K562 (cell line): ENCODE measurements around the gene CYB5R4. TPM values are rescaled to one million over a fixed set of nuclear protein-coding genes. Genes with fewer than 3 reads are reported as not detected.

Source experiments
- CHCHD3 ChIP-seq: fragments of 250-450 bp; sonication (Bioruptor Pico); IDR thresholded peaks from 2 replicates; pipeline ENCODE4 v2.1.2; 2022; ENCODE audit warnings: mild to moderate bottlenecking
- E2F3 ChIP-seq: fragments of 250-450 bp; sonication (Bioruptor Pico); IDR thresholded peaks from 2 replicates; pipeline ENCODE4 v1.4.0; 2020; ENCODE audit warnings: mild to moderate bottlenecking
- ELF2 ChIP-seq: fragments of 250-450 bp; sonication (Bioruptor Pico); IDR thresholded peaks from 2 replicates; pipeline ENCODE4 v1.5.0; 2021; ENCODE audit warnings: mild to moderate bottlenecking
- ERF ChIP-seq: fragments of 450-650 bp; formaldehyde crosslinking; IDR thresholded peaks from 2 replicates; pipeline ENCODE4 v1.4.0; 2020; ENCODE audit warnings: mild to moderate bottlenecking, mixed read lengths
- GTF3C2 ChIP-seq: IDR thresholded peaks from 3 replicates; pipeline ENCODE4 v1.6.1; 2011; ENCODE audit warnings: borderline replicate concordance, mild to moderate bottlenecking, moderate library complexity; ENCODE audit not compliant: insufficient read length; ENCODE audit errors: extremely low read depth
- HNRNPL ChIP-seq: fragments of 200-400 bp; formaldehyde crosslinking; IDR thresholded peaks from 2 replicates; pipeline ENCODE4 v1.6.1; 2017; ENCODE audit warnings: low read depth, mild to moderate bottlenecking, low read length
- RBM22 ChIP-seq: fragments of 200-400 bp; formaldehyde crosslinking; IDR thresholded peaks from 2 replicates; pipeline ENCODE4 v1.6.1; 2018; ENCODE audit warnings: low read length, low read depth; ENCODE audit not compliant: poor library complexity, severe bottlenecking
- RFX1 ChIP-seq: fragments of 450-650 bp; IDR thresholded peaks from 2 replicates; pipeline ENCODE4 v1.6.1; 2016; ENCODE audit warnings: mild to moderate bottlenecking, moderate library complexity
- RHOXF2B ChIP-seq: fragments of 250-450 bp; sonication (Bioruptor Pico); conservative IDR thresholded peaks from 2 replicates; pipeline ENCODE4 v1.5.1; 2021
- RNF2 ChIP-seq: sonication (generic); IDR thresholded peaks from 2 replicates; pipeline ENCODE4 v1.6.1; 2016
- TCF3 ChIP-seq: sonication (generic); formaldehyde crosslinking; IDR thresholded peaks from 2 replicates; pipeline ENCODE4 v1.4.0; 2020; ENCODE audit warnings: mild to moderate bottlenecking, missing genetic modification reagents
- THRA ChIP-seq: fragments of 450-650 bp; IDR thresholded peaks from 2 replicates; pipeline ENCODE4 v1.6.1; 2017; ENCODE audit warnings: mild to moderate bottlenecking, moderate library complexity
- TRIM28 ChIP-seq: fragments of 450-650 bp; IDR thresholded peaks from 2 replicates; pipeline ENCODE4 v1.6.1; 2017
- TSC22D4 ChIP-seq: fragments of 450-650 bp; IDR thresholded peaks from 2 replicates; pipeline ENCODE4 v1.6.1; 2016; ENCODE audit warnings: missing genetic modification characterization, missing biosample characterization, control low read depth
- ZBTB2 ChIP-seq: fragments of 450-650 bp; IDR thresholded peaks from 2 replicates; pipeline ENCODE4 v1.6.1; 2016; ENCODE audit warnings: antibody characterized with exemption
- ZNF239 ChIP-seq: fragments of 250-450 bp; sonication (Bioruptor Pico); IDR thresholded peaks from 2 replicates; pipeline ENCODE4 v1.4.0; 2020; ENCODE audit warnings: mild to moderate bottlenecking
- ZNF282 ChIP-seq: sonication (generic); formaldehyde crosslinking; IDR thresholded peaks from 2 replicates; pipeline ENCODE4 v1.8.1; 2023; ENCODE audit warnings: missing genetic modification reagents
- ZNF507 ChIP-seq: conservative IDR thresholded peaks from 2 replicates; pipeline ENCODE4 v1.6.1; 2017; ENCODE audit warnings: missing genetic modification characterization, missing compliant biosample characterization
- ZNF586 ChIP-seq: fragments of 450-650 bp; formaldehyde crosslinking; conservative IDR thresholded peaks from 2 replicates; pipeline ENCODE4 v1.4.0; 2020; ENCODE audit warnings: mild to moderate bottlenecking, moderate library complexity
- polyA plus RNA-seq, 8 experiments: library from polyadenylated mRNA; depleted of rRNA in 4 of 8; stranded (reverse) in 5 of 8; unstranded in 3 of 8; fragments of >200 nt; fragmentation: Nextera tagmentation in 2 of 8; fragmentation: Illumina TruSeq in 1 of 8; extraction: Ambion mirVana in 2 of 8; extraction: Trizol in 1 of 8; gene quantifications; 2 replicates each; pipeline versions ENCODE4 v1.2.1 to v1.2.3, GENCODE V29; 2011 to 2014; ENCODE audit warnings: inconsistent platforms in 1 of 8, missing spikeins in 1 of 8
- total RNA-seq, 7 experiments: library from RNA; depleted of rRNA in 6 of 7; stranded (reverse); fragments of >200 nt in 6 of 7; fragmentation: Illumina TruSeq in 2 of 7; extraction: Trizol in 2 of 7; gene quantifications; 2 replicates each; pipeline versions ENCODE4 v1.2.1 to v1.2.3, GENCODE V29; 2011 to 2021; ENCODE audit warnings: low replicate concordance in 1 of 7

The CYB5R4 gene
- total and polyA plus RNA-seq, 9 of the 15 experiments (the other 6 are each of a cell fraction or from before 2014, with no cell fraction given) = 5.9 to 23.1 (median 19.0) TPM

- TF ChIP-seq GTF3C2 (no peak), ZNF507 (tag) (no peak), TCF3 (peak; percentile 41; the same call in 1 of the 2 replicates), RBM22 (no peak), E2F3 (CRISPR knock-in tag) (no peak; the same call in 1 of the 2 replicates), TRIM28 (no peak), ERF (CRISPR knock-in tag) (0 out of 2 replicates have a peak, but pooled peaks have one; percentile 47), TSC22D4 (tag) (no peak), ZNF282 (CRISPR knock-in tag) (no peak), RNF2 (no peak), ZNF239 (CRISPR knock-in tag) (peak; percentile 70), RFX1 (no peak), RHOXF2B (CRISPR knock-in tag) (no peak), THRA (peak; percentile 80), ZNF586 (no peak), CHCHD3 (CRISPR knock-in tag) (no peak), HNRNPL (no peak), ZBTB2 (peak; percentile 94), ELF2 (CRISPR knock-in tag) (peak; percentile 98)
These were observed at the start of gene CYB5R4 (continued) for GRCh38 chr6:83859410-83860358.
